HCT116 (cell line): ENCODE measurements around the gene RAB3B. TPM values are rescaled to one million over a fixed set of nuclear protein-coding genes. Genes with fewer than 3 reads are reported as not detected.

Experiments
- ATAC-seq: fragments of 200-7000 bp; cut with Tn5 transposase; 2 replicates; pipeline ENCODE4 v1.9.1; 2020; ENCODE audit warnings: mild to moderate bottlenecking, moderate library complexity
- BruUV-seq: library from RNA; stranded (reverse); fragments of 400-500 nt; replicated peaks from 2 replicates; lab custom pipeline; 2021; lab: Mats Ljungman, UMichigan
- CTCF ChIA-PET: fragments of 300-600 bp; sonication (Branson Sonifier 250); formaldehyde crosslinking; loops from one replicate; lab custom pipeline; 2021; ENCODE audit warnings: antibody characterized with exemption; lab: Charles Lee
- POLR2A ChIA-PET: fragments of 300-600, 350-600 bp; sonication (Branson Sonifier 250); formaldehyde crosslinking; loops from one replicate; lab custom pipeline; 2021; ENCODE audit warnings: antibody characterized with exemption; lab: Charles Lee
- RAD21 ChIA-PET, 2 experiments: fragments of 300-600 bp; sonication (Branson Sonifier 250); formaldehyde crosslinking; loops; one replicate each; lab custom pipeline; 2023; ENCODE audit warnings: low total read pairs in 2 of 2; ENCODE audit not compliant: uncharacterized antibody in 2 of 2, unreplicated experiment in 2 of 2, low non-redundant PET in 1 of 2; lab: Charles Lee
- DNase-seq: peaks from one replicate; pipeline ENCODE4 v3.0.0-alpha.2; 2010; ENCODE audit warnings: low read depth, low spot score
- H2AFZ ChIP-seq: fragments of 200-600 bp; shearing (Covaris generic), sonication (generic); 2 replicates; pipeline ENCODE4 v1.6.1; 2017; ENCODE audit warnings: low read depth, mixed run types, mixed read lengths, antibody characterized with exemption, low read length; ENCODE audit not compliant: poor library complexity, severe bottlenecking
- H3K27ac ChIP-seq: 2 replicates; pipeline ENCODE4 v1.5.1; 2012; ENCODE audit warnings: low read depth, low read length
- H3K27me3 ChIP-seq: fragments of 200-600 bp; sonication (generic); 2 replicates; pipeline ENCODE4 v1.6.1; 2016; ENCODE audit warnings: mixed run types, low read length, mixed read lengths; ENCODE audit not compliant: insufficient read depth
- H3K36me3 ChIP-seq, 2 experiments: fragments of 200-500 bp in 1 of 2; fragments of 200-600 bp in 1 of 2; sonication (Bioruptor generic) in 1 of 2; sonication (generic) in 1 of 2; 2 replicates each; pipeline versions ENCODE4 v1.5.1 to v1.6.1; 2014 to 2016; ENCODE audit warnings: low read length in 2 of 2, inconsistent platforms in 1 of 2, mixed read lengths in 1 of 2, mixed run types in 1 of 2; ENCODE audit not compliant: insufficient read depth in 2 of 2, control insufficient read depth in 1 of 2
- H3K4me1 ChIP-seq, 2 experiments: fragments of 200-600 bp in 1 of 2; sonication (generic) in 1 of 2; 2 replicates each; pipeline versions ENCODE4 v1.5.1 to v1.6.1; 2012 to 2017; ENCODE audit warnings: low read length in 2 of 2, inconsistent platforms in 1 of 2, mild to moderate bottlenecking in 1 of 2, mixed read lengths in 1 of 2, mixed run types in 1 of 2, moderate library complexity in 1 of 2; ENCODE audit not compliant: insufficient read depth in 2 of 2, control insufficient read depth in 1 of 2
- H3K4me2 ChIP-seq: fragments of 200-600 bp; sonication (generic); 2 replicates; pipeline ENCODE4 v1.6.1; 2017; ENCODE audit warnings: mixed run types, low read length, mixed read lengths
- H3K4me3 ChIP-seq, 2 experiments: fragments of 200-600 bp in 1 of 2; sonication (generic) in 1 of 2; replicated peaks in 1 of 2; 2 replicates each; pipeline ENCODE4 v1.5.1; 2011 to 2016; ENCODE audit warnings: low read length in 2 of 2, control low read depth in 1 of 2, low read depth in 1 of 2, mild to moderate bottlenecking in 1 of 2, mixed read lengths in 1 of 2, mixed run types in 1 of 2
- H3K79me2 ChIP-seq: fragments of 200-600 bp; sonication (generic); 2 replicates; pipeline ENCODE4 v1.6.1; 2017; ENCODE audit warnings: mild to moderate bottlenecking, mixed run types, low read length, moderate library complexity, mixed read lengths; ENCODE audit not compliant: insufficient read depth
- H3K9ac ChIP-seq: fragments of 200-600 bp; sonication (generic); 2 replicates; pipeline ENCODE4 v1.6.1; 2016; ENCODE audit warnings: low read length, mixed read lengths
- H3K9me2 ChIP-seq: fragments of 200-600 bp; sonication (generic), shearing (Covaris generic); 2 replicates; pipeline ENCODE4 v1.6.1; 2017; ENCODE audit warnings: mixed run types, mild to moderate bottlenecking, moderate library complexity; ENCODE audit not compliant: insufficient read depth
- H3K9me3 ChIP-seq, 2 experiments: fragments of 200-500 bp in 1 of 2; fragments of 200-600 bp in 1 of 2; sonication (Bioruptor generic) in 1 of 2; sonication (generic) in 1 of 2; 2 replicates each; pipeline ENCODE4 v1.6.1; 2014 to 2017; ENCODE audit warnings: low read length in 2 of 2, mixed read lengths in 2 of 2, inconsistent platforms in 1 of 2, low read depth in 1 of 2, mild to moderate bottlenecking in 1 of 2, mixed run types in 1 of 2, moderate library complexity in 1 of 2; ENCODE audit not compliant: control insufficient read depth in 1 of 2, insufficient read depth in 1 of 2
- H4K20me1 ChIP-seq: fragments of 200-600 bp; sonication (generic), shearing (Covaris generic); 2 replicates; pipeline ENCODE4 v1.6.1; 2017; ENCODE audit warnings: mixed run types, mild to moderate bottlenecking, moderate library complexity; ENCODE audit not compliant: insufficient read depth
- ELF1 ChIP-seq: IDR thresholded peaks from 2 replicates; pipeline ENCODE4 v1.6.1; 2012; ENCODE audit warnings: low read depth, borderline replicate concordance
- FOSL1 ChIP-seq: IDR thresholded peaks from 2 replicates; pipeline ENCODE4 v1.6.1; 2012; ENCODE audit warnings: low read depth
- POLR2A ChIP-seq: IDR thresholded peaks from 2 replicates; pipeline ENCODE4 v1.7.0; 2011; ENCODE audit warnings: borderline replicate concordance; ENCODE audit not compliant: insufficient read depth, insufficient read length; ENCODE audit errors: extremely low read depth
- SP1 ChIP-seq: IDR thresholded peaks from 2 replicates; pipeline ENCODE4 v1.6.1; 2012; ENCODE audit warnings: low read depth
- SRF ChIP-seq: IDR thresholded peaks from 2 replicates; pipeline ENCODE4 v1.6.1; 2012; ENCODE audit warnings: low read depth
- ZFX ChIP-seq: fragments of 450-650 bp; IDR thresholded peaks from 2 replicates; pipeline ENCODE4 v1.6.1; 2017
- intact Hi-C: fragments of 100-400 bp; cut with micrococcal nuclease; formaldehyde crosslinking; loops from 2 replicates; pipeline ENCODE4 v1.10.0; 2022
- total RNA-seq: library from RNA; stranded (reverse); gene quantifications from one replicate; pipeline ENCODE4 v1.2.1, GENCODE V29; 2021; ENCODE audit not compliant: unreplicated experiment
- TF ChIP-seq, protein P1 (sequence below), 3 experiments: fragments of 200-600 bp in 1 of 3; sonication (generic) in 1 of 3; IDR thresholded peaks in 2 of 3; conservative IDR thresholded peaks in 1 of 3; 2 replicates each; pipeline ENCODE4 v1.5.1; 2012 to 2017; ENCODE audit warnings: low read depth in 2 of 3, low read length in 2 of 3, antibody characterized with exemption in 1 of 3, borderline replicate concordance in 1 of 3, control low read depth in 1 of 3, mild to moderate bottlenecking in 1 of 3, mixed read lengths in 1 of 3, mixed run types in 1 of 3, moderate library complexity in 1 of 3; ENCODE audit not compliant: insufficient read depth in 1 of 3
- TF ChIP-seq, protein P2 (sequence below): IDR thresholded peaks from 2 replicates; pipeline ENCODE4 v1.6.1; 2011; ENCODE audit warnings: mild to moderate bottlenecking, low read length, moderate library complexity; ENCODE audit not compliant: insufficient replicate concordance; ENCODE audit errors: extremely low read depth
- TF ChIP-seq, protein P3 (sequence below): IDR thresholded peaks from 2 replicates; pipeline ENCODE4 v1.6.1; 2012; ENCODE audit warnings: low read depth

Gene RAB3B
- total RNA-seq, 1 experiment from 2014 or later = 15.1 TPM

DNA sequence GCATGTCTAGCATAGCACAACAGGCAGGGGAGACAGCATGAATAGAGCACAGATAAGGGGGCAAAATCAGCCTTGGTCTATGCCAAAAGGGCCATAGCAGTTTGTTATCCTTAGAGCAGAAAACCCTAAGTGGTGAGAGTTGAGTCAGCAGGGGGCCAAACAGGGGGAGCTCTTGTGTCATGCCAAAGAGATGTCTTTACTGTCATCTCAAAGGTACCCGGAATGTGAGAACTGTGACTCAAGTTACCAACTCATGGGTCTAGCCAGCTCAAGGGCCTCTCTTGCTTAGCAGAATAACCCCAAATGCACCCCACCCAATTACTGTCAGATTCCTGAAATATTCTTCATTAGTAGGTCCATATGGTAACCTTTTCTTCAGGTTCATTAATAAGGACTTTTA is 66.0 kb downstream of the RAB3B start:
- ATAC-seq = no peak
- Histone ChIP-seq H3K36me3 (0 out of 4 replicates have a peak, but pooled peaks cover 0 to 3% of the 10 kb centered on the region in 2 experiments), H2AFZ (no peak overlapping the region), H3K27me3 (no peaks in the 10 kb centered on the region), H3K4me3 (no peak overlapping the region), H3K27ac (no peak overlapping the region), H4K20me1 (no peaks in the 10 kb centered on the region), H3K79me2 (no peaks in the 10 kb centered on the region), H3K4me2 (no peak overlapping the region), H3K9me2 (no peaks in the 10 kb centered on the region), H3K4me1 (peaks cover 0 to 10% of the 10 kb centered on the region in 2 experiments; a peak in 1 of 4 replicates), H3K9me3 (no peaks in the 10 kb centered on the region), H3K9ac (no peak overlapping the region)
- ChIA-PET POLR2A (no interaction called here), CTCF (no interaction called here), RAD21 (no interaction called here)
- intact Hi-C loops = no loop called here
- no peak for DNase-seq
- BruUV-seq = no TSS peak
- TF ChIP-seq SP1 (no peak), SRF (no peak), ELF1 (no peak), FOSL1 (no peak), POLR2A (no peak), ZFX (no peak)
- TF ChIP-seq, protein P1, sequence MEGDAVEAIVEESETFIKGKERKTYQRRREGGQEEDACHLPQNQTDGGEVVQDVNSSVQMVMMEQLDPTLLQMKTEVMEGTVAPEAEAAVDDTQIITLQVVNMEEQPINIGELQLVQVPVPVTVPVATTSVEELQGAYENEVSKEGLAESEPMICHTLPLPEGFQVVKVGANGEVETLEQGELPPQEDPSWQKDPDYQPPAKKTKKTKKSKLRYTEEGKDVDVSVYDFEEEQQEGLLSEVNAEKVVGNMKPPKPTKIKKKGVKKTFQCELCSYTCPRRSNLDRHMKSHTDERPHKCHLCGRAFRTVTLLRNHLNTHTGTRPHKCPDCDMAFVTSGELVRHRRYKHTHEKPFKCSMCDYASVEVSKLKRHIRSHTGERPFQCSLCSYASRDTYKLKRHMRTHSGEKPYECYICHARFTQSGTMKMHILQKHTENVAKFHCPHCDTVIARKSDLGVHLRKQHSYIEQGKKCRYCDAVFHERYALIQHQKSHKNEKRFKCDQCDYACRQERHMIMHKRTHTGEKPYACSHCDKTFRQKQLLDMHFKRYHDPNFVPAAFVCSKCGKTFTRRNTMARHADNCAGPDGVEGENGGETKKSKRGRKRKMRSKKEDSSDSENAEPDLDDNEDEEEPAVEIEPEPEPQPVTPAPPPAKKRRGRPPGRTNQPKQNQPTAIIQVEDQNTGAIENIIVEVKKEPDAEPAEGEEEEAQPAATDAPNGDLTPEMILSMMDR (IDR thresholded peaks at IDR 0.05 in 2 of 3, conservative IDR thresholded peaks at IDR 0.05 in 1 of 3; ENCODE audit: borderline replicate concordance in 1 of 3, insufficient read depth in 1 of 3, low read depth in 2 of 3, low read length in 2 of 3) = no peak
- TF ChIP-seq, protein P2, sequence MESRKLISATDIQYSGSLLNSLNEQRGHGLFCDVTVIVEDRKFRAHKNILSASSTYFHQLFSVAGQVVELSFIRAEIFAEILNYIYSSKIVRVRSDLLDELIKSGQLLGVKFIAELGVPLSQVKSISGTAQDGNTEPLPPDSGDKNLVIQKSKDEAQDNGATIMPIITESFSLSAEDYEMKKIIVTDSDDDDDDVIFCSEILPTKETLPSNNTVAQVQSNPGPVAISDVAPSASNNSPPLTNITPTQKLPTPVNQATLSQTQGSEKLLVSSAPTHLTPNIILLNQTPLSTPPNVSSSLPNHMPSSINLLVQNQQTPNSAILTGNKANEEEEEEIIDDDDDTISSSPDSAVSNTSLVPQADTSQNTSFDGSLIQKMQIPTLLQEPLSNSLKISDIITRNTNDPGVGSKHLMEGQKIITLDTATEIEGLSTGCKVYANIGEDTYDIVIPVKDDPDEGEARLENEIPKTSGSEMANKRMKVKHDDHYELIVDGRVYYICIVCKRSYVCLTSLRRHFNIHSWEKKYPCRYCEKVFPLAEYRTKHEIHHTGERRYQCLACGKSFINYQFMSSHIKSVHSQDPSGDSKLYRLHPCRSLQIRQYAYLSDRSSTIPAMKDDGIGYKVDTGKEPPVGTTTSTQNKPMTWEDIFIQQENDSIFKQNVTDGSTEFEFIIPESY = no peak
- TF ChIP-seq, protein P3, sequence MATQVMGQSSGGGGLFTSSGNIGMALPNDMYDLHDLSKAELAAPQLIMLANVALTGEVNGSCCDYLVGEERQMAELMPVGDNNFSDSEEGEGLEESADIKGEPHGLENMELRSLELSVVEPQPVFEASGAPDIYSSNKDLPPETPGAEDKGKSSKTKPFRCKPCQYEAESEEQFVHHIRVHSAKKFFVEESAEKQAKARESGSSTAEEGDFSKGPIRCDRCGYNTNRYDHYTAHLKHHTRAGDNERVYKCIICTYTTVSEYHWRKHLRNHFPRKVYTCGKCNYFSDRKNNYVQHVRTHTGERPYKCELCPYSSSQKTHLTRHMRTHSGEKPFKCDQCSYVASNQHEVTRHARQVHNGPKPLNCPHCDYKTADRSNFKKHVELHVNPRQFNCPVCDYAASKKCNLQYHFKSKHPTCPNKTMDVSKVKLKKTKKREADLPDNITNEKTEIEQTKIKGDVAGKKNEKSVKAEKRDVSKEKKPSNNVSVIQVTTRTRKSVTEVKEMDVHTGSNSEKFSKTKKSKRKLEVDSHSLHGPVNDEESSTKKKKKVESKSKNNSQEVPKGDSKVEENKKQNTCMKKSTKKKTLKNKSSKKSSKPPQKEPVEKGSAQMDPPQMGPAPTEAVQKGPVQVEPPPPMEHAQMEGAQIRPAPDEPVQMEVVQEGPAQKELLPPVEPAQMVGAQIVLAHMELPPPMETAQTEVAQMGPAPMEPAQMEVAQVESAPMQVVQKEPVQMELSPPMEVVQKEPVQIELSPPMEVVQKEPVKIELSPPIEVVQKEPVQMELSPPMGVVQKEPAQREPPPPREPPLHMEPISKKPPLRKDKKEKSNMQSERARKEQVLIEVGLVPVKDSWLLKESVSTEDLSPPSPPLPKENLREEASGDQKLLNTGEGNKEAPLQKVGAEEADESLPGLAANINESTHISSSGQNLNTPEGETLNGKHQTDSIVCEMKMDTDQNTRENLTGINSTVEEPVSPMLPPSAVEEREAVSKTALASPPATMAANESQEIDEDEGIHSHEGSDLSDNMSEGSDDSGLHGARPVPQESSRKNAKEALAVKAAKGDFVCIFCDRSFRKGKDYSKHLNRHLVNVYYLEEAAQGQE = no peak
